GM10266 (cell line): ENCODE data around the gene RNPEPL1.

Experiments used
- DNase-seq: peaks from one replicate; pipeline ENCODE4 v3.0.0; 2012; ENCODE audit errors: extremely low spot score
- TF ChIP-seq, protein P1 (sequence below): IDR thresholded peaks from 2 replicates; pipeline ENCODE4 v1.5.1; 2012; ENCODE audit warnings: mild to moderate bottlenecking, low read depth; ENCODE audit not compliant: control insufficient read depth, insufficient read depth; ENCODE audit errors: missing control alignments

The RNPEPL1 gene

DNA sequence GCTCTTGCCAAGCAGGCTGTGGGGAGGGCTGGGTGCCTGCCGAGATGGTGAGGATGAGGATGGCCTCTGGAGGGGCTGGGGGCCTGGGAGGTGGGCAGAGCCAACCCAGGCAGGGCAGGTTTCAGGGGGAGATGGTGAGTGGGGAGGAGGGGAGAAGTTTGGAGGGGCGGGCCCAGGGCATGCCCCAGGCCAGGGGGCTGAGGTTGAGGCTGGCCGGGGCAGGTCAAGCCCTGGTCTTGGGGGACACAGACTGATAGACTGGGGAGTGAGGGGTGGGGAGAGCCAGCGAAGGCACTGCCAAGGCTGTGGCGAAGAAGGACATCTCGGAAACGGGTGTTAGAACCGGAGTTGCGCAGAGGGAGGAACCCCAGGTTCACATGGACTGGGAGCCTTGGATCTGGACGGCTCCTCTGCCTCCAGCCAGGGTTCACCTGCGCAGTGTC is 30.9 kb downstream of the RNPEPL1 start:
- DNase-seq: no peak
- TF ChIP-seq, protein P1, sequence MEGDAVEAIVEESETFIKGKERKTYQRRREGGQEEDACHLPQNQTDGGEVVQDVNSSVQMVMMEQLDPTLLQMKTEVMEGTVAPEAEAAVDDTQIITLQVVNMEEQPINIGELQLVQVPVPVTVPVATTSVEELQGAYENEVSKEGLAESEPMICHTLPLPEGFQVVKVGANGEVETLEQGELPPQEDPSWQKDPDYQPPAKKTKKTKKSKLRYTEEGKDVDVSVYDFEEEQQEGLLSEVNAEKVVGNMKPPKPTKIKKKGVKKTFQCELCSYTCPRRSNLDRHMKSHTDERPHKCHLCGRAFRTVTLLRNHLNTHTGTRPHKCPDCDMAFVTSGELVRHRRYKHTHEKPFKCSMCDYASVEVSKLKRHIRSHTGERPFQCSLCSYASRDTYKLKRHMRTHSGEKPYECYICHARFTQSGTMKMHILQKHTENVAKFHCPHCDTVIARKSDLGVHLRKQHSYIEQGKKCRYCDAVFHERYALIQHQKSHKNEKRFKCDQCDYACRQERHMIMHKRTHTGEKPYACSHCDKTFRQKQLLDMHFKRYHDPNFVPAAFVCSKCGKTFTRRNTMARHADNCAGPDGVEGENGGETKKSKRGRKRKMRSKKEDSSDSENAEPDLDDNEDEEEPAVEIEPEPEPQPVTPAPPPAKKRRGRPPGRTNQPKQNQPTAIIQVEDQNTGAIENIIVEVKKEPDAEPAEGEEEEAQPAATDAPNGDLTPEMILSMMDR: no peak

DNA sequence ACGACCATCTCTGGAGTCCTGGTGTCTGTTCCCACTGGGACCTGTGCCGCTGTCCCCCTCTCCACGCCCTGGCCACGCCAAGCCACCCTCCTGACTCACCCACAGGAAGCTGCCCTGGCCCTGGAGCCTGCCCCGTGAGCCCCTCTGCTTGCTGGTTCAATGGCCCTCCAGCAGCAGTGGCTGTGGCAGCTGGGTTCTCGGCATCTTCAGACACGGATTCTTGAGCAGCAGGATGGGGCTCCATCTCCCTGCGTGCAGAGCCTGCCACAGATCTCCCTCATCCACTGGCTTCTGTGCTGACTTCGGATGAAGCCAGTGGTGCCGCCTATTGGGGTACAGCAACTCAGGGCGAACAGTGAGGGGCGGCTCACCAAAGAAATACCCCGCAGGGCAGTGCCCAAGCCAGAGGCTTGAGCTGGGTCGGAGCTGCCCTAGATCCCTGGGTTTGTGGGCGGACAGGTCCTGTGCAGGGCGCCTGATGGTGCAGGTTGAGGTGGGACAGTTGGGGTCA is 32.2 kb downstream of the RNPEPL1 start:
- DNase-seq: no peak
- TF ChIP-seq, protein P1: no peak

DNA sequence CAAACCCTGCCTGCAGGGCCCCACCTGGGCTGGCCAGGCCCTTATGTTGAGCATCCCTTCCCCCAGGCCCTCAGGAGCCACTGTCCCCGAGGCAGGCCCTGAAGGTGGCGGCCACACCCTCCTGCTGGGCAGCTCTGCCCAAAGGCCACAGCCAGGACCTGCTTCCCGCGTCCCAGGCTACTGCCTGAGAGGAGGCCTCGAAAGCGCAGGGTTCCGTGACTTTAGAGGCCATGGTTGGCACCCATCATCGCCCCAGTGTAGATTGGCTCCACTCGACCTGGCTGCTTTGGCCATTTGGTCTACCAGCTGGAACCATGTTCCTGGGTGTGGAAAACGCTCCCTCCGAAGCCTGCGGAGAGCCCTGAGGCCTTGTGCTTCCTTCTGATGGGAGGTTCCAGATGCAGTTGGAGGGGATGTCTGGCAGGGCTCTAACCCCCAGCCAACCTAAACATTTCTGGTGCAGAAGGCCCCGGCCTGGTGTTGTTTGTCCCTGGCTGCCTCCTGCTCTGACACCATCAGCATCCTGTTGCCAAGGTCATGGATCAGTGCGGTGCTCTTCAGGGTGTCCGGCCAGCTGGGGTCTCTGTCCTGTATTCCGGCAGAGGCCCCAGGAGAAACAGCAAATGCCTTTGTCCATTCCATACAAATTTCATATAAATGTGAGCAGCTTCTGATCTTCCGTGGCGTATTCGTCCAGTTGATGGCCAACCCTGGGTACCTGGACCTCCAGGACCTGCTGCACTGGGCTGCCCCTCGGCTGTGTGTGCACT is 33.0 kb downstream of the RNPEPL1 start:
- DNase-seq: no peak
- TF ChIP-seq, protein P1: no peak

DNA sequence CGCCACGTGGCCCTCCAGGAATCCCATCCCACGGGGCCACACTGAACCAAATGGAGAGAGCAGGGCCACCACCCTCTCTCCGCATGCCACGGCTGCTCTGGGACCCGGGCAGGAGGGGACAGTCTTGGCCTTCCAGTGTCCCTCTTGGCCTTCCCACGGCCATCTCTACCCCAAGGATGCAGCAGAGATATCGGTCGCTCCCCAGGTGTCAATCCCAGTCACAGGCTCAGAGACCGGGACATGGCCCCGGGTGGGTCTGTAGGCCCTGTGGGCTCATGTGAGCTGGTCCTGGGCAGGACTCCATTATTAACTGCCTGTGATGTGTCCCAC is 33.5 kb downstream of the RNPEPL1 start:
- no peak for DNase-seq
- TF ChIP-seq, protein P1: no peak

DNA sequence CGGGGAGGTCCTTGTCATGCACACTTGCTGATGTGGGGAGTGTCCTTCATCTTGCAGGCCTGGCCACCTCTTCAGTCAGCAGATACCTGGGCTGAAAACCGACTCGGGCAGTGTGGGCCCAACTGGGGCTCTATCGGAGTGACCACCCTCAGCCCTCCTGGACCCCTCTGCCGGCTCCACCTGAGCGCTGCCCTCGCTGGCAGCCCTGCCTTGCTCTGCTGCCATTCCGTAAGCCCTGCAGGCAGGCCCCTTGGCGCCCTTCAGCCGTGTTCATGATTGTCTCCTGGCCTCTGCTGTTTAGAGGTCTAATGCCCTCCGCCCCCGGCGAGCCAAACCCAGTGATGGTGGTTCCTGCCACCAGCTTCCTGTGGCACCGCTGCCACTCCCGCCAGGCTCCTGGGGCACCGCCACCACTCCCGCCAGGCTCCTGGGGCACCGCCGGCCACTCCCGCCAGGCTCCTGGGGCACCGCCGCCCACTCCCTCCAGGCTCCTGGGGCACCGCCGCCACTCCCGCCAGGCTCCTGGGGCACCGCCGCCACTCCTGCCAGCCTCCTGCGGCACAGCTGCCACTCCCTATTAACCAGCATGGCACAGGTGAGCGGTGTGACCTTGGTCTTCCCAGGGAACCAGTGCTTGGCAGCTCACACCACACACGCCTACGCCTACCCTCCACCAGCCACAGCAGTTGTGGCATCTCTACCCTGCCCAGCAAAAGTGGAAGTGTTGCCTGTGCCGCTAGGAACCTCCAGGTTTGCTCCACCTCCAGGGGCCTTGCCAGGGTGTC is 34.2 kb downstream of the RNPEPL1 start:
- TF ChIP-seq, protein P1: no peak
- no peak for DNase-seq

DNA sequence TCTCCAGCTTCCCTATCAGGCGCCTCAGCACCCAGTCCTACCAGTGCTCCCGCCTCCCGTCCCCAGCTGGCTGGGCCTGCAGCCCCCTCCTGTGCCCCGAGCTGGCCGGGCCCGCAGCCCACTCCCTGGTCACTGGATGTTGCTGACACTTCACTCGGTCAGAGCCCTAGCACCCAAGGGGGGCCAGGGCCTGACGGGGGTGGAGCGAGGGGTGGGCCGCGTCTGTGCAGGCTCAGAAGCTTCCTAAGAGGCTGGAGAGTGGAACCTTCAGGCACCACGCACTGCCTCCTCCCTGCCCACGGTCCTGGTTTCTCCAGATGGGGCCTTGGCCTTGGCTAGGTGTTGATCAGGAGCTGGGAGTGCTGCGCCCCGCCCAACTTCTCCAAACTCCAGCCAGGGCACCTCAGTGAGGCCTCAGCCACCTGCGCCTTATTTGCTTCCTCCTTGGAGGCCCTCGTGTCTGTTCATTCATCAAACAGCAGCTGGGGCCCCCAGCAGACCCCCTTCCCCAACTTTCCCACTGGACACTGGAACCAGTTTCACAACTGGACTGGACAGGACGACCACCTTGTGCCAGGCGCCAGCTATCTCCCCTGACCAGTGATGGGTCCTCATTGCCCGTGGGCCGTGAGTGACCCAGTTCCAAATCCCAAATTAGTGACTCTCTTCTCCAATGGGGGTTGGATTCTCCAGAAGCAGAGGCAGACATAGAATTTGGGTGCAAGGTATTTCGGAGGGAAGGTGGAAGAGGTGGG is 35.0 kb downstream of the RNPEPL1 start:
- TF ChIP-seq, protein P1: no peak
- no peak for DNase-seq
